Gastroesophageal sphincter (tissue), 4 donors: ENCODE measurements around the gene TLCD2. TPM values are rescaled to one million over a fixed set of nuclear protein-coding genes. Genes with fewer than 3 reads are reported as not detected.

Experiments
- ATAC-seq: fragments of 150-250 bp; one replicate; pipeline ENCODE4 v1.9.1; 2016; ENCODE audit warnings: mild to moderate bottlenecking, moderate library complexity
- H3K27ac ChIP-seq, 4 donors: fragments of 200-600 bp; sonication (generic) in 3 of 4; 1 replicate in 3 of 4; 2 replicates in 1 of 4; pipeline ENCODE4 v1.5.1; 2016 to 2019
- H3K27me3 ChIP-seq: fragments of 200-600 bp; sonication (generic); one replicate; pipeline ENCODE4 v1.5.1; 2019
- H3K36me3 ChIP-seq, 2 donors: fragments of 200-600 bp; sonication (generic); one replicate each; pipeline ENCODE4 v1.5.1; 2019; ENCODE audit warnings: control low read depth in 1 of 2
- H3K4me1 ChIP-seq, 3 donors: fragments of 200-600 bp; sonication (generic); 1 replicate in 2 of 3; 2 replicates in 1 of 3; pipeline ENCODE4 v1.5.1; 2016 to 2019; ENCODE audit warnings: control low read depth in 2 of 3
- H3K4me3 ChIP-seq, 2 donors: fragments of 200-600 bp; sonication (generic); one replicate each; pipeline ENCODE4 v1.5.1; 2019; ENCODE audit warnings: mild to moderate bottlenecking in 1 of 2, moderate library complexity in 1 of 2
- H3K9me3 ChIP-seq, 3 donors: fragments of 200-600 bp; sonication (generic); one replicate each; pipeline ENCODE4 v1.5.1; 2017 to 2019; ENCODE audit warnings: control low read depth in 2 of 3
- CTCF ChIP-seq, 4 experiments: fragments of 200-600 bp in 2 of 4; fragments of 450-650 bp in 2 of 4; sonication (generic) in 1 of 4; IDR thresholded peaks; one replicate each; pipeline ENCODE4 v1.5.1; 2017 to 2019; ENCODE audit warnings: antibody characterized with exemption in 4 of 4, mild to moderate bottlenecking in 2 of 4, moderate library complexity in 2 of 4
- EP300 ChIP-seq: sonication (generic); formaldehyde crosslinking; IDR thresholded peaks from one replicate; pipeline ENCODE4 v1.6.1; 2017; ENCODE audit warnings: antibody characterized with exemption, mild to moderate bottlenecking
- POLR2A ChIP-seq, 2 donors: fragments of 450-650 bp; IDR thresholded peaks; one replicate each; pipeline ENCODE4 v1.6.1; 2017; ENCODE audit warnings: antibody characterized with exemption in 2 of 2, mild to moderate bottlenecking in 2 of 2, moderate library complexity in 1 of 2
- POLR2AphosphoS5 ChIP-seq: sonication (generic); formaldehyde crosslinking; IDR thresholded peaks from one replicate; pipeline ENCODE4 v1.6.1; 2017; ENCODE audit warnings: antibody characterized with exemption
- WGBS, 2 donors: methylation state at CpG; one replicate each; pipeline ENCODE4 v1.1.5; 2018; ENCODE audit warnings: low coverage in 1 of 2; 5-methylcytosine and 5-hydroxymethylcytosine counted together
- total RNA-seq, 4 donors: library from RNA; depleted of rRNA; stranded (reverse); fragments of >200 nt; gene quantifications; one replicate each; pipeline ENCODE4 v1.1.0, GENCODE V29; 2016

TLCD2 gene
- total RNA-seq, 4 donors from 2014 or later, result 4.2 to 5.1 (median 4.8) TPM

DNA sequence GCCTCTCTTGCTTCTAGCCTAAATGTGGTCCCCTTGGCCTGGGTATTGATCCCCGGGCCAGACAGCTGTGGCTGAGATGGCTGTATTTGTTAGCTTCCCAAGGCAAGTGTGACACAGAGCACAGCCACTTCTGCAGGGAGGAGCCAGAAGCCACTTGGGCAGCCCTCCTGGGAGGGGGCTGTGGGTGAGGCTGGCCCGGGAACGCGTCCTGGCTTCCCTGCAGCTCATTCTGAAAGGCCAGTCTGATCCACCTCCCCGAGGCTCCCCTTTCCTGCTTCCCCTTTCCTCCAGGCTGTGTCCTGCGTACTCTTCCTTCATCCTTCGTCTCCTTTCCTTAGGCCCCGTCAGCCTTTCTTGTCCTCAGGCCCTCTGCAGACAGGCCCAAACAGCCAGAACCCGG lies 40.5 kb upstream of the TLCD2 start:
- H3K4me3 ChIP-seq, result no peak overlapping the region
- H3K4me1 ChIP-seq, result peaks cover 0 to 7% (median 0%) of the 10 kb centered on the region in 3 donors
- H3K27ac ChIP-seq, result peak overlapping the region in 1 of 4 donors; percentile 3
- H3K9me3 ChIP-seq, result no peaks in the 10 kb centered on the region
- no peaks in the 10 kb centered on the region for H3K36me3 ChIP-seq
- ATAC-seq, result no peak
- H3K27me3 ChIP-seq, result peaks cover 19% of the 10 kb centered on the region
- 75% methylated on average over 5 of the region's 9 CpGs; no CpG with 5 or more reads in 1 of the 2 donors for WGBS, 2 donors
- no peak for TF ChIP-seq CTCF (IDR thresholded peaks at IDR 0.05)
- TF ChIP-seq POLR2AphosphoS5, result no peak
- no peak for TF ChIP-seq EP300
- no peak for TF ChIP-seq POLR2A (IDR thresholded peaks at IDR 0.05)

- no peak overlapping the region for H3K4me3 ChIP-seq
- ATAC-seq, result peak; percentile 83
- H3K36me3 ChIP-seq, result no peaks in the 10 kb centered on the region
- H3K27me3 ChIP-seq, result no peaks in the 10 kb centered on the region
- 55 to 75% methylated on average over 7 to 8 of the region's 22 CpGs for WGBS, 2 donors
- H3K9me3 ChIP-seq, result no peaks in the 10 kb centered on the region
- peaks cover 0 to 7% (median 0%) of the 10 kb centered on the region in 3 donors for H3K4me1 ChIP-seq
- H3K27ac ChIP-seq, result peak overlapping the region in 3 of 4 donors; percentile 45 to 56 (median 48)
- TF ChIP-seq POLR2AphosphoS5 (peak; percentile 67), EP300 (peak; percentile 32), CTCF (IDR thresholded peaks at IDR 0.05) (no peak), POLR2A (IDR thresholded peaks at IDR 0.05) (no peak)
Measured at GRCh38 chr17:1746975-1747543, 36.9 kb upstream of the TLCD2 start.

DNA sequence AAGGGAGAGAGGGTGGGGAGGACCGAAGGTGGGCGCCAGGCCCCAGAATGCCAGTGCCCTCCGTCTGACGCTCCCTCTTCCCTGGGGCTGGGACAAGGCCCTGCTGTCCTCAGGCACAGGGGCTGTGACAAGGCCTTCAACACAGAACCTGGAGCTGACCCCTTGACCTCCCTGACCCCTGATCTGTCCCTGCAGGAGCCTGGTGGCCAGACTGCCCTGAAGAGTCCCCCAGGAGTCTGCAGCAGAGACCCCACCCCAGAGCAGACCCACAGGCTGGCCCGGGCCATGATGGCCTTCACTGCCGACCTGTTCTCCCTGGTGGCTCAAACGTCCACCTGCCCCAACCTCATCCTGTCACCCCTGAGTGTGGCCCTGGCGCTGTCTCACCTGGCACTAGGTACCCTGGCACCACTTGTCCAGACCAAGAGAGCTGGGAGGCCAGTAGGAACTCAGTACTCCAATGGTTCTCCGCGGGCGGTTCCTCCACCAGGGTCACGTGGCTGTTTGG lies 35.4 kb upstream of the TLCD2 start:
- Histone ChIP-seq H3K4me1 (peaks cover 0 to 7% (median 0%) of the 10 kb centered on the region in 3 donors), H3K9me3 (no peaks in the 10 kb centered on the region), H3K36me3 (no peaks in the 10 kb centered on the region), H3K27ac (no peak overlapping the region), H3K27me3 (no peaks in the 10 kb centered on the region), H3K4me3 (no peak overlapping the region)
- WGBS, 2 donors, result no CpG with 5 or more reads among the region's 12 CpGs
- ATAC-seq, result no peak
- TF ChIP-seq POLR2A (IDR thresholded peaks at IDR 0.05) (no peak), POLR2AphosphoS5 (no peak), CTCF (IDR thresholded peaks at IDR 0.05) (no peak), EP300 (no peak)

DNA sequence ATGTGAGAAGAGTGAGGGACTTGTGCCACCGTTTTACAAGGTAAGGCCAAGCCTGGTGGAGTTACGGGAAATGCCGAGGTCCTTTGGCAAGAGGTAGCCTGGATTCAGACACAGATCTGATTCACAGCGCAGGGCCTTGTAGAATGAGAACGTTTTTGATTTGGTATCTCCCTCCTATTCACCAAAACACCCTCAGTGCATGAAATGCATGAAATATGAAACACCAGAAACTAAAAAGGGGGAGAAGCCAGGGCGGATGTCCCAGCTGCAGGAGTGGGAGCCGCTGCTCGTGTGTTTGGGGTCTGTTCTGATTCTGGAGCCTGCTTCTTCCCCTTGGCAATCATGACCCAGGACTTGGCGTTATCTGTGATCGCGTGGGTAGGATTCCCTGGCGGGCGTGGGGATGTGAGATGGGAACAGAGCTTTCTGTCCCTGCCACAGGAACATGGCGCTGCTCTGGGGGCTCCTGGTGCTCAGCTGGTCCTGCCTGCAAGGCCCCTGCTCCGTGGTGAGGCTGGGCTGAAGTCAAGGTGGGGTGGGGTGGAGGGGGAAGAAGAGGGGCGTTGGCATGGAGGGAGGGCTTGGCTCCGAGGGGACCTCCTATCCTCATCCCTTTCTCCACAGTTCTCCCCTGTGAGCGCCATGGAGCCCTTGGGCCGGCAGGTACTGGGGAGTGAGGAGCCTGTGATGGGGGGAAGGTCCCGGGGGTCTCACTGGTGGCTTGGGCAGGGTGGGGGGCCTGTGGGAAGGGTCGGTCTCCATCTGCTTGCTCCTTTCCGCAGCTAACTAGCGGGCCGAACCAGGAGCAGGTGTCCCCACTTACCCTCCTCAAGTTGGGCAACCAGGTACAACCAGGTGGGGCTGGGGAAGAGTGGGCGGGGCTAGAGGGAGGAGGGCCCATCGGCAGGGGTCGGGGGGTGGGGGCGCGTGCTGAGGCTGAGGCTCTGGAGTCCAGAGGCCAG lies 34.7 kb upstream of the TLCD2 start:
- no peaks in the 10 kb centered on the region for H3K9me3 ChIP-seq
- no peaks in the 10 kb centered on the region for H3K27me3 ChIP-seq
- WGBS, 2 donors, result 70 to 87% methylated on average over 6 to 8 of the region's 29 CpGs
- ATAC-seq, result no peak
- H3K4me3 ChIP-seq, result no peak overlapping the region
- H3K36me3 ChIP-seq, result no peaks in the 10 kb centered on the region
- H3K4me1 ChIP-seq, result peaks cover 0 to 7% (median 0%) of the 10 kb centered on the region in 3 donors
- TF ChIP-seq POLR2AphosphoS5 (no peak), EP300 (no peak), POLR2A (IDR thresholded peaks at IDR 0.05) (no peak), CTCF (IDR thresholded peaks at IDR 0.05) (no peak)
- peak overlapping the region in 1 of 4 donors; percentile 12 for H3K27ac ChIP-seq
